ENCODE data around the gene SRGAP2B. TPM values are rescaled to one million over a fixed set of nuclear protein-coding genes. Genes with fewer than 3 reads are reported as not detected.
"Not testable (repeated sequence)": the region's sequence is repeated elsewhere in the genome, so short reads cannot be mapped to it uniquely, and the experiment has no call there.

The SRGAP2B gene
- total and polyA plus RNA-seq, 10 of the 15 experiments (the other 5 are each of a cell fraction or from before 2014, with no cell fraction given), result 1.2 to 8.9 (median 3.0) TPM

DNA sequence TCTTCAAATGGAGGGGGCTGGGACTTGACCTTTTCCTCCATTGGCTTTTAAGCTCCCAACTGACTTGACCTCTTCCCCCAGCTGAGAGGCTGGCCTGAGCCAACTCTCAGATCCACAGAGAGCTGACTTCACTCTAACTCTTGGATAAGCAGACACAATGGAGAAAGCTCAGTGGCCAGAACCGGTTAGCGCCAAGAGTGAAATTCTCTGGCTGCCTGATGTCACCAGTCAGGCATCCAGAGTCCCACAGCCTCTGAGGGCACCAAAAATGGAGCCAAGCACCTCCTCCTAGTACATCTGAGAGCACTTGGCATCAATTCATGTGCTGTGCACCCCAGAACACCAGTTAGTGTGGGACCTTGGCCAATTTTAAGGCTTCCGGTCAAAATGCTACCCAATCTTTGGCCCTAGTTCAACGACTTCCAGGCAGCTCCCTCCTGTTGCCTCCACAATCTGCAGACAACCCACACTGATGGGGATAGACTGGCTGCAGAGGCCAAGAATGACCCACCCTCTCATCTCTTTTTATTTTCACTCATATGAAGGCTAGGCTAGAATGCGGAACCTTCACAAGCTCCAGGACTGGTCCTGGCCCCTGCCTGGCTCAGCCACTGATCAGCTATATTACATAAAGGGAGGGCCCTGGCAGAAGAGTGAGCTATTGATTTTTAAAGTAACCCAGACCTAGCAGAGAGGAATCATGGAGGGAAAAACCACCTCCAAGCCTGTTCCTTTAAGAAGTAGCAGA lies 200.5 kb downstream of the SRGAP2B start:
- POLR2A ChIA-PET; DNase-seq (ENCODE audit: low read depth, low spot score); H3K4me2 ChIP-seq (ENCODE audit: control insufficient read depth, insufficient read depth); intact Hi-C loops (cut with micrococcal nuclease; ENCODE audit: unreplicated experiment); H3K4me3 ChIP-seq; H3K27ac ChIP-seq (ENCODE audit: control insufficient read depth, insufficient read depth); RAD21 ChIA-PET (ENCODE audit: unreplicated experiment); H3K9me3 ChIP-seq (replicated peaks; ENCODE audit: control insufficient read depth, insufficient read depth, low read length); H3K27me3 ChIP-seq (replicated peaks in 1 of 2; ENCODE audit: control insufficient read depth in 2 of 2, insufficient read depth in 2 of 2, low read length in 1 of 2); H3K36me3 ChIP-seq (ENCODE audit: control insufficient read depth in 2 of 2, insufficient read depth in 2 of 2, low read length in 1 of 2); H3K79me2 ChIP-seq (ENCODE audit: control insufficient read depth, insufficient read depth, low read length); H3K4me1 ChIP-seq (ENCODE audit: control insufficient read depth, insufficient read depth, low read length); SMC1A ChIA-PET (ENCODE audit: uncharacterized antibody, unreplicated experiment); H2AFZ ChIP-seq (ENCODE audit: control insufficient read depth, low read depth, low read length); BruUV-seq (replicated peaks); in situ Hi-C loops (cut with MboI); H4K20me1 ChIP-seq (ENCODE audit: control insufficient read depth, insufficient read depth); ATAC-seq; H3K9ac ChIP-seq (ENCODE audit: control insufficient read depth, insufficient read depth, low read length); FAIRE-seq; CTCF ChIA-PET: not testable (repeated sequence)
- no CpG with 5 or more reads among the region's 5 CpGs for WGBS (ENCODE audit: insufficient coverage, insufficient replicate concordance, low lambda C conversion rate, missing lambda C conversion rate)

DNA sequence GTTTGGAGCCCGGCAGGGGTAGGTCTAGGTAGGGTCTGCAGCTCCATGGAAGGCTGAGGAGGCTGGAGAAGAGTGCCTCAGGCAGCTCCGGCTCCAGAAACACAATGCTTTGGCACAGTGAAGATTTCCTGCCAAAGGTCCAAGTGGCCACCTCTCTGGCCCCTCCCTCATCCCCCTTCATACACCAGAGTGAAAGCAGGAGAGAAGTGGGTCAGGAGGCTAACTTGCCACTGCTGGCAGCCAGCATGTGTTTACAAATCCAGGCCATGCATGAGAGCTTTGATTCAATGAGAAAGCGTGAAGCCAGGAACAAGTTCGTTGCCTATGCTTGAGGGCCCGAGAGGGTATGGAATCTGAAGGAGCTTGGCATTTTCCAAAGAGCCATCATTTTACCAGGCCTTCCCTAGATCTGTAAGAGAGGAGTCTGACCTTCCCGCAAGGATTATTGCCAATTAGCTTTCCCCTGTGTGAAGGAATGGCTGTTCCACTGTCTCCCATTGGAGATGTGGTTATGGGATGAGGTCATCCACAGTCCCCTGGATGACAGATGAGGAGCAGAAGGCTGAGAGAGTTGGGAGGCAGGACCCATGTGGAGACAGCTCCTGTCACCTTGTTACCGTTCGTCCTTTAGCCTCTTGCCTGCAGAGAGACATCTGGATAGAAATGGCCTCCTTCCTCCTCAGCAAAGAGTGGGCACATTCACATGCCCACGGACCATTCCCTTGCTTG lies 201.3 kb downstream of the SRGAP2B start:
- in situ Hi-C loops (cut with MboI); FAIRE-seq: not testable (repeated sequence)

DNA sequence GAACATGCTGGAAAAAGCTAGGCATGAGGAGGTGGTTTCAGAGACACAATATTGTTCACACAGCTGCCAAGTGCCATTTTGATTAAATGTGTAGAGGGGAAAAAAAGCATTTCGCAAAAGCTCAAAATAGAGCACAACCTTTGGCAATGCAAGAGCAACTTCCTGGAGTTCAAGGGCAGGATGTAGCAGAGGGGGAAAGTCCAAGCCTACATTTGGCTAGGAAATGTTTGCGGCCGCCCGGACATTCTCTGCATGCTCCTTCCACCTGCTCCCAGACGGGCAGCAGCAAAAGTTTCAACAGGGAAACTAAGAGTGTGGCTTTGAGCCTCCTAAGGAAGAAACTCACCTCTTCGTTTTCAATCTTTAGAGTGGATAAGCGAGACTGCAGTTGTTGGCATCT lies 202.1 kb downstream of the SRGAP2B start:
- ATAC-seq; RAD21 ChIA-PET (ENCODE audit: unreplicated experiment); H3K4me3 ChIP-seq; FAIRE-seq; BruUV-seq (replicated peaks); H3K27ac ChIP-seq (ENCODE audit: control insufficient read depth, insufficient read depth); H2AFZ ChIP-seq (ENCODE audit: control insufficient read depth, low read depth, low read length); intact Hi-C loops (cut with micrococcal nuclease; ENCODE audit: unreplicated experiment); H3K4me2 ChIP-seq (ENCODE audit: control insufficient read depth, insufficient read depth); in situ Hi-C loops (cut with MboI); SMC1A ChIA-PET (ENCODE audit: uncharacterized antibody, unreplicated experiment); H4K20me1 ChIP-seq (ENCODE audit: control insufficient read depth, insufficient read depth); POLR2A ChIA-PET; CTCF ChIA-PET; H3K9ac ChIP-seq (ENCODE audit: control insufficient read depth, insufficient read depth, low read length); DNase-seq (ENCODE audit: low read depth, low spot score); H3K36me3 ChIP-seq (ENCODE audit: control insufficient read depth in 2 of 2, insufficient read depth in 2 of 2, low read length in 1 of 2); H3K79me2 ChIP-seq (ENCODE audit: control insufficient read depth, insufficient read depth, low read length); H3K4me1 ChIP-seq (ENCODE audit: control insufficient read depth, insufficient read depth, low read length); H3K27me3 ChIP-seq (replicated peaks in 1 of 2; ENCODE audit: control insufficient read depth in 2 of 2, insufficient read depth in 2 of 2, low read length in 1 of 2); H3K9me3 ChIP-seq (replicated peaks; ENCODE audit: control insufficient read depth, insufficient read depth, low read length): not testable (repeated sequence)
- WGBS (ENCODE audit: insufficient coverage, insufficient replicate concordance, low lambda C conversion rate, missing lambda C conversion rate), result no CpG with 5 or more reads among the region's 7 CpGs

More for the DNA sequence above, 201.3 kb downstream of the SRGAP2B start:
- H3K36me3 ChIP-seq (ENCODE audit: control insufficient read depth in 2 of 2, insufficient read depth in 2 of 2, low read length in 1 of 2); H3K4me2 ChIP-seq (ENCODE audit: control insufficient read depth, insufficient read depth); POLR2A ChIA-PET; H3K9ac ChIP-seq (ENCODE audit: control insufficient read depth, insufficient read depth, low read length); RAD21 ChIA-PET (ENCODE audit: unreplicated experiment); H3K27me3 ChIP-seq (replicated peaks in 1 of 2; ENCODE audit: control insufficient read depth in 2 of 2, insufficient read depth in 2 of 2, low read length in 1 of 2); H3K27ac ChIP-seq (ENCODE audit: control insufficient read depth, insufficient read depth); H3K9me3 ChIP-seq (replicated peaks; ENCODE audit: control insufficient read depth, insufficient read depth, low read length); H4K20me1 ChIP-seq (ENCODE audit: control insufficient read depth, insufficient read depth); DNase-seq (ENCODE audit: low read depth, low spot score); ATAC-seq; BruUV-seq (replicated peaks); intact Hi-C loops (cut with micrococcal nuclease; ENCODE audit: unreplicated experiment); CTCF ChIA-PET; SMC1A ChIA-PET (ENCODE audit: uncharacterized antibody, unreplicated experiment); H3K4me1 ChIP-seq (ENCODE audit: control insufficient read depth, insufficient read depth, low read length); H2AFZ ChIP-seq (ENCODE audit: control insufficient read depth, low read depth, low read length); H3K79me2 ChIP-seq (ENCODE audit: control insufficient read depth, insufficient read depth, low read length); H3K4me3 ChIP-seq: not testable (repeated sequence)
- 97% methylated on average over 3 of the region's 9 CpGs for WGBS (ENCODE audit: insufficient coverage, insufficient replicate concordance, low lambda C conversion rate, missing lambda C conversion rate)

DNA sequence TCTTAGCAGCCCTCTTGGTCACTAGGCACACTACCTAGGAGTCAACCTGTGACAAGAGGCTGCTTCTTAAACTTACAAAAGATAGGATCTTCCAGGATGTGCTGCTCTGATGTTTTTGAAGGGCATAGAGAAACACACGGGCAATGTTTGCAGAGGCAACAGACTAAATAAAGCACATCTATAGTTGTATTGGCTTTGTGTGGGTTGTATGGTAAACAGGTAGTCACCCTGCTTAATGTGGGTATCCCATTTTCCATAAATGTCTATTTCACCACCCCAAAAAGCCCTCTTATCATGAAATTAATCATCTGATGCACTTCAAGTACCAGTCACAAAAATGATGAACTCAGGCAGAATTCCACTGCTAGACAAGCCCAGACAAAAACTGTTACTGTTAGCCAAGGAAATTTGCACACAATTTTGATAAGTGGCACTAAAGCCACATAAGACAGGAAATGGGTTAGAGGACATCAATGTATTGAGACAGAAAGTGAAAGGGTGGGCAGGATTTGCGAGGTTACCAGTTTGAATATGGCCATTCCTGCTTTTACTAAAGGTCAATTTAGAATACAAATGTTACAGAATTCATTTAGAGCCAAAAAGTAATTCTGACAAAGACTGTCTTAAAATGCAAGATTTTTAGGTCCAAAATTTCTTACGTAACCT lies 205.5 kb downstream of the SRGAP2B start:
- CTCF ChIA-PET, result not testable (repeated sequence)

More for the DNA sequence above, 205.5 kb downstream of the SRGAP2B start:
- H3K4me1 ChIP-seq (ENCODE audit: control insufficient read depth, insufficient read depth, low read length); H2AFZ ChIP-seq (ENCODE audit: control insufficient read depth, low read depth, low read length); H3K36me3 ChIP-seq (ENCODE audit: control insufficient read depth in 2 of 2, insufficient read depth in 2 of 2, low read length in 1 of 2); in situ Hi-C loops (cut with MboI); H3K79me2 ChIP-seq (ENCODE audit: control insufficient read depth, insufficient read depth, low read length); H3K9me3 ChIP-seq (replicated peaks; ENCODE audit: control insufficient read depth, insufficient read depth, low read length); DNase-seq (ENCODE audit: low read depth, low spot score); H3K27me3 ChIP-seq (replicated peaks in 1 of 2; ENCODE audit: control insufficient read depth in 2 of 2, insufficient read depth in 2 of 2, low read length in 1 of 2); SMC1A ChIA-PET (ENCODE audit: uncharacterized antibody, unreplicated experiment); H3K4me3 ChIP-seq; H3K4me2 ChIP-seq (ENCODE audit: control insufficient read depth, insufficient read depth); RAD21 ChIA-PET (ENCODE audit: unreplicated experiment); BruUV-seq (replicated peaks); H4K20me1 ChIP-seq (ENCODE audit: control insufficient read depth, insufficient read depth); FAIRE-seq; POLR2A ChIA-PET; intact Hi-C loops (cut with micrococcal nuclease; ENCODE audit: unreplicated experiment); ATAC-seq; H3K9ac ChIP-seq (ENCODE audit: control insufficient read depth, insufficient read depth, low read length); H3K27ac ChIP-seq (ENCODE audit: control insufficient read depth, insufficient read depth): not testable (repeated sequence)
- no CpG with 5 or more reads among the region's 3 CpGs for WGBS (ENCODE audit: insufficient coverage, insufficient replicate concordance, low lambda C conversion rate, missing lambda C conversion rate)

Data from GM12878 (cell line).